HG03460 (cell line): Measurements from ENCODE around the gene BRMS1L.

Experiments used
- ATAC-seq: cut with Tn5 transposase; IDR thresholded peaks from one replicate; pipeline ENCODE4 v1.9.1; 2021; ENCODE audit not compliant: unreplicated experiment

The BRMS1L gene

DNA sequence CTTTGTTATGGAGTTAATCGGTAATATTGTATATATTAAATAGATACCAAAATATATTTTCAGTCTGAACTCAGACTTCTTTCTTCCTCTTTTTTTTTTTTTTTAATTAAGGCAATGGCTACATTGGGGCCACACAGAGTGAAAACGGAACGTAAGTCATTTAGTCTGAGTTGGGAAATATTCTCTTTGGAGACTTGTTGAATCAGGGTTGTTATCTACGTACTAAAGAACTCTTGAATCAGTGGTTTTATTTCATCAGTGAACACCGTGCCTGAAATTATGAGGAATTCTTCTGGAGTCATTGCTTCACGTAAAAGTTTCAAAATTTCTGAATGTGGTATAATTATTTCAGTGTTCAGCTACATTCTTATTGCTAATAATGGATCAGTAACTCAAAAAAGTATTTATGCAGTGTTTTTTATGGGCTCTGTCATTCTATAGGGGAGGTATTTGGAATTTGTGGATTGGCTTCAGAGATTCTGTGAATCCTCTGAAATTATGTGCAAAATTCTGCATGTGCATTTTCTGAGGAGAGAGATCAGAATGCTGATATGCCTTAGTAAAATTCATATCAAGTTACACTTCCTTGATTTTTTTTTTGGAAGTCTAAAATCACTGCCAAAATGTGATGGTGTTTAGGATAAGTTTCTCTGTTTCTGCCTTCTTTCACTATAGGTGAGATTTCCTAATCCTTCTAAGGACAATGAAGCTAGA is 39.6 kb downstream of the BRMS1L start:
- ATAC-seq, result no peak

DNA sequence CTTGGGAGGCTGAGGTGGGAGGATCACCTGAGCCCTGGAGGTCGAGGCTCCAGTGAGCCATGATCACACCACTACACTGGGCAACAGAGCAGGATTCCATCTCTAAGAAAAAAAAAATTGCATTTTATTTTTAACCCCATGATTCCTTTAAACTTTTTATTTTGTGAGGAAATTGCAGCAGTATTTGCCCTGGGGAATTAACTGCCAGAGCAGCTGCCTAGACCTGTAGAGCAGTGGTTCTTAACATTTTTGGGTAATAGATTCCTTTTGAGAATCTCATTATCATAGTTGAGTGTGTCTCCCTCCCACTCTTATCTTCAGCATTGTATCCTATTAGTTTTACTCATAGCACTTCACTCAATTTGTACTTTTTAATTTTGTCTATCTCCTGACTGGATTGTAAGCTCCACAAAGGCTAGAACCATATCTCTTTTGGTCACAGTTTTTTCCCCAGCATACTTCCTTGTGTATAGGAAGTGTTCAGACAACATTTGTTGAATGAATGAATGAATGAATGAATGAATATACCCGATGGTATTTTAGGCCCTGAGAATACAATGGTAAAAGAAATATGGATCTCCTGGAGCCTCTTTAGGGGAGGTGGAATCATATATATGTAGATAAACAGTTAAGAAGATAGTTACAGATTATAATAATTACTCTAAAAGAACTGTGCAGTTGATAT is 40.6 kb downstream of the BRMS1L start:
- no peak for ATAC-seq

DNA sequence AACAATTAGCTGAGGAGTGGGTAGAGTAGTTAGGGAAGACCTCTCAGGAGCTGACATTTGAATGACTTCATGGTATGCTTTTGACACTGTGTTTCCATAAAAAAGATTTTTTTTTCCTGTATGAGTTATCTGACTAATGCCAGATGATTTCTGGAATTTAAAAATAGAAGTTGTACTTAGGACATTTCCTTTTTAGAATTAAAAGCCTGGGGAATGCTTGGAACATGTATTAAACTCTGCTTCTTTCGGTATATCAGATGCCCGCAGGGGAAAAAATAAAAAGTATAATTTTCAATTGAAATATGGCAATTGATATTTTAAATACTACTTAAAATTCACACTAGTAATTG is 41.1 kb downstream of the BRMS1L start:
- ATAC-seq, result no peak

DNA sequence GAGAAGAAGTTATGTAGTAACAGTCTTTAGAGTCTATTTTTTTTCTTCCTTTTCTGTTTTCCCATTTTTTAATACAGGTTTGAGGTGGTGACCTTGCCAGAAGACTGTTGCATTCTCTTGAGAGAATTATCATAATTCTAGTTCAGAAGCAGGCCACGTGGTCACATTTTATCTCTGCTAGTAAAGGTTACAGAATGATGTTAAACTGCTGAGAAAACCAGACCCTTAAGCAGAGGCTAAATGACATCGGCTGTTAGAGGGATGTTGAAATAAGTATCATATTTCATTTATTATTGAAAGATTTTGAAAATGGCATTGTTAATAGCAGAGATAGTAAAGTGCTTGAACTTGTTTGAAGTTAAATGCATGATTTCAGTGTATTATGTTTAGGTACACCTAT is 49.2 kb downstream of the BRMS1L start:
- ATAC-seq, result no peak

DNA sequence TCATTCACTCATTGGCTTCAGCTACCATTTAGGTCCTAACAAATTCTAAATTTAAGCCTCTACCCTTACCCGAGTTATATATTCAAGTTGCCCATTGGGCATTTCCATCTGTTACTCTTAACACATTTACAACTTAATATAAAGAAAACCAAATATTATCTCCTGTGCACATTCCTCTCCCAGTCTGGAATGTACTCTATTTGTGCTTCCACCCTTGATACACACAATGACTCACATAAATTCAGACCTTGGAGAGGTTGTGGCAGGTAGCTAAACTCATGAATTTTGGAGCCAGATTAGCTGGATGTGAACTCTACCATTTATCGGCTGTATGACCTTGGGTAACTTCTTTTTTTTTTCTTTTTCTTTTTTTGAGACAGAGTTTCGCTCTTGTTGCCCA is 51.1 kb downstream of the BRMS1L start:
- no peak for ATAC-seq

DNA sequence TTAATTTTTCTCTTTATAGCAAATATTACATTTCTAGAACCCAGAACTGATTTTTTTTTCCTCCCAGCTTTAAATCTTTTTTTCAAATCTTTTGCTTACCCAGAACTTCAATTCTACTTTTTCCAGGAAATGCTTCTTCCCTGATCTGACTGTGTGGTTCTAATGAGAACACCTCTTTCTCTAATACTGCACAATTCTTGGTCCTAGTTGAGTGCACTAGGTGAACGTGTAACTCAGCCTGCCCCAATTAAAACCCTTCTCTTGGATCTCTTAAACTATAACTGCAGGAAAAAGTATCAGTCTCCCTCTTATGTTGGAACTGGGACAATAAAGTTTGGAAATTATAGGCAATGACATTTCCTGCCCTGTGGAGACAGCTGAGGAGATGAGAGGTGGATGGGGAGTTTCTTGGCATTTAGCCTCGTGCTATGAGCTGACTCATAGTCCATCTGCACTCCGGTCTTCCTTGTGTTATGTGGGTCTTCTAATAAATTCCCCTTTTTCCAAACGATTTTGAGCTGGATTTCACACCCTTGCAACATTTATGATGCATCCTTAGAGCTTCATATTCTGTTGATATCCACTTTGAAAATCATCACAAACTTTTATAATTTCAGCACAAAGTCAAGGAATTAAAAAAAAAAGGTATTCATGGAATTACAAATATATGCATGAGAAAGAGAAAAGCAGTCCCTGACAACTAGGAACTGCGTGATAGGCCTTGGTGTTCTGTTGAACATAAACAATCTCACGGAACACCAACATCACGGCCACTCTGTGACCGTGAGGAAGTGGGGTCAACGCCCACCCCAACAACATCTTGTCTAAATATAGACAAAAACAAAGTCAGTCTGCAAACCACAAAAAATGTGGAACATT is 52.4 kb downstream of the BRMS1L start:
- ATAC-seq, result no peak

DNA sequence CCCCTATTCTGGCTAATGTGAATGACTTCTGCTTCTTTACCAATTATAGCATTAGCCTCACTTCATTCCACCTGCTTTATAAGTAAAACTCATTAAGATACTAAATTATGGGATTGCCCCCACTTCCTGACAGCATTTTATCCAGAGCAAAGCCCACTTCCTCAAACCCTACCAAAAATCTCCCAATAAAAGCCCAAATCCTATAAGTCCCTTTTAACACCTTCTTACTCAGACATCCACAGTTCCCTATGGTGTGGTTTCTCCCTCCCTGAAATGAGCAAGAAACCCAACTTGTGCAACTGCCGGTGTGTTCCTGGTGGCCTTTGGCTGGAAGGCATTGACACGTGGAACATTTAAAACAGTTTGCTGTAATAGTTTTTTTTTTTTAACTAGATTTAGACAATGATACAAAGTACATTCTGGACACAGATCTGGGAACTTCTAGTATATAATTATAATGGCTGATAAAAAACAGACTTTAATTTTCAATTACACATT is 53.1 kb downstream of the BRMS1L start:
- no peak for ATAC-seq

DNA sequence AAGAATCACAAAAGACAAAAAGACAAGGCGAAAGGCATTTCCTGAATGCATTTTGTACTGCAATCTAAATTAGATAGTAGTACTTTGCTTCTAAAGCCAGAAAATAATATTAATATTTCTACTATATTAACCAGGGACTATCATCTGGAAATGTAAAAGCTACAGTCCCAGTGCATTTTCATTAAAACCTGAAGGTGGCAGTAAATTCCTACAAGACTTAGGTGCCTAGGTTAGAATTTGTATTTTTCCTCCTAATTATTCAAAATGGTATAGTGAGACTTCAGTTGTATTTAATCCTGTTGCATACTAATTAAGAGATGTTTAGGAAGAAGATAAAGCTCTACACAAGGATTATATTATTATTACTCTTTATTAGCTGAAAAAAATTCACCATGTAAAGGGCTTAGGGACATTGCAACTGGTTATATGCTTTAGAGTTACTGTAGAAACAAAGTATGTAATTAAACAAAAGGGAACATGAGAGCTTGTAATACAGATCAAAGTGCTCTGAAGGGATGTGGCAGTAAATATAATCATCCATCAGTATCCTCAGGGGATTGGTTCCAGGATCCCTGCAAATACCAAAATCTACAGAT is 53.6 kb downstream of the BRMS1L start:
- no peak for ATAC-seq

DNA sequence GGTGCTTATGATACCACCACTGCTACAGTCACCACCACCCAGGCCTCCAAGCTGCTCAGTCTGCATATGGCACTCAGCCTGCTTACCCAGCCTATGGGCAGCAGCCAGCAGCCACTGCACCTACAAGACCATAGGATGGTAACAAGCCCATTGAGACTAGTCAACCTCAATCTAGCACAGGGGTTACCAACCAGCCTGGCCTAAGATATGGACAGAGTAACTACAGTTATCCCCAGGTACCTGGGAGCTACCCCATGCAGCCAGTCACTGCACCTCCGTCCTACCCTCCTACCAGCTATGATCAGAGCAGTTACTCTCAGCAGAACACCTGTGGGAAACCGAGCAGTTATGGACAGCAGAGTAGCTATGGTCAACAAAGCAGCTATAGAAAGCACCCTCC is 55.1 kb downstream of the BRMS1L start:
- no peak for ATAC-seq

DNA sequence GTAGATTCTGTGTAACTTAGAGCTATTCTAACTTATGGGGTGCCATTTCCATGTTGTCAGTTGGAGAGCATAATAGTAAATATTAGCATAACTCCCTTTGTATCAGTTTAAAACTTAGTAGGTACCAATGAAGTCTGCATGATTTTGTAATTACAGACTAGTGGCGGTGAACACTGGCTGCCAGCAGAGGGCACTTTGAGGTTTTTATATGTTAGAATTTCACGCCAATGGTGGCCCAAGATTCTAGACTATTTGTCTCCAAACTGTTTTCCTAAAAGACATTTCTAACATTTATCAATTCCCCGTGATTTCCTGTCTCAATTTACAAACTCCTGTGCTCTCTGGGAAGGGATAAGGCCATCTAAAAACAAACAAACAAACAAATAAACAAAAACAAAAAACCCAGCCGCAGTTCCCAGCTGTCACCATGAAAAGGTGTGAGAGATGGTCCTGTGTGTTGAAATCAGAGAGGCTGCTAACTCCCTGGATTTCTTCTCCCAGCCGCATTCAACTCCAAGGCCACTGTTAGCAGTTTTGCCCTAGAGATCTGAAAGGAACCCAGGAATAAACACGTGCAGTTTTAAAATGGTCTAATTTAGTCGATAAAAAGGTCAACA is 57.6 kb downstream of the BRMS1L start:
- no peak for ATAC-seq

DNA sequence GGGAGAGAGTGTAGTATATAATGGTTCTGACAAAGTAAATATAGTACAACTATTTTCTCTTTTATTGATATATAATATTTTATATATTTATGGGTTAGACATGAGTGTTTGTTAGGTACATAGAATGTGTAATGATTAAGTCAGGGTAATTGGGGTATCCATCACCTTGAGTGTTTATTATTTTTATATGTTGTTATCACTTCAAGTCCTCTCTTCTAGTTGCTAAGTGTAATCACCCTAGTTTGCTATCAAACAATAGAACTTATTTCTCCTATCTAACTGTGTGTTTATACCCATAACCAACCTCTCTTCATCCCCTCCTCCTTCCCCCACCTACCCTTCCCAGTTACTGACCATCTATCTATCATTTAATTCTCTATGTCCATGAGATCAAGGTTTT is 64.2 kb downstream of the BRMS1L start:
- ATAC-seq, result no peak

DNA sequence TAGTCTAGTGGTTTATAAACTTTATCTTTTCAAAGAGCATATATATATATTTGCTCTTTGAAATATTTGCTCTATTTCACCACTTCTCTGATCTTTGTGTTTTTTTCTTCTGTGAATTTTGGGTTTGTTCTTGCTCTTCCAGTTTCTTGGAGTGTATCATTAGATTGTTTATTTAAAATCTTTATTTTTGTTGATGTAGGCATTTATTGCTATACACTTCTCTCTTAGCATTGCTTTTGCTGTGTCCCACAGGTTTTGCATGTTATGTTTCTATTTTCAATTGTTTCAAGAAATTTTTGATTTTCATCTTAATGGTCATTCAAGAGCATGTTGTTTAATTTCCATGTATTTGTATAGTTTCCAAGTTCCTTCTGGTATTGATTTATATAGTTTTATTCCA is 69.1 kb downstream of the BRMS1L start:
- no peak for ATAC-seq

DNA sequence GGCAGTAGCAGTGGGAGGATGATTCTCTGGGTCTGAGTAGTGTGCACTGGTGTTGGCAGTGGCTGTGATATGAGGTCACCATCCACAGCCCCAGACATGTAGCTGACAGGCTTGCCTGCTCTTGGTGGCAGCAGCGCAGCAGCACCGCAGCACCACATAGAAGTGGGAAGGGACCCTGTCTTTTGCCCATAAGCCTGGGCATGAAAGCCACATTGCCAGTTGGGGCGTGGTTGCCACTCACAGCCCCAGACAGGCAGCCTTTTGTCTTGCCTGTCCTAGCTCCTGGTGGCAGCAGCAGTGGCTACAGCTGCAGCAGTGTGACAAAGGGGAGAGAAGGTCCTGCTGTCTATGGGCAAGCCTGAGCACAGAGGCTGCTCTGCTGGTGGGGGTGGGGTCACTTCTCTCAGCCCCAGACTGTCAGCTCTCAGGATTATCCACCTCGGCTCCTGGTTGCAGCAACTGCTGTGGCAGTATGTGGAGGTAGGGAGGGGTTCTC is 71.5 kb downstream of the BRMS1L start:
- no peak for ATAC-seq

DNA sequence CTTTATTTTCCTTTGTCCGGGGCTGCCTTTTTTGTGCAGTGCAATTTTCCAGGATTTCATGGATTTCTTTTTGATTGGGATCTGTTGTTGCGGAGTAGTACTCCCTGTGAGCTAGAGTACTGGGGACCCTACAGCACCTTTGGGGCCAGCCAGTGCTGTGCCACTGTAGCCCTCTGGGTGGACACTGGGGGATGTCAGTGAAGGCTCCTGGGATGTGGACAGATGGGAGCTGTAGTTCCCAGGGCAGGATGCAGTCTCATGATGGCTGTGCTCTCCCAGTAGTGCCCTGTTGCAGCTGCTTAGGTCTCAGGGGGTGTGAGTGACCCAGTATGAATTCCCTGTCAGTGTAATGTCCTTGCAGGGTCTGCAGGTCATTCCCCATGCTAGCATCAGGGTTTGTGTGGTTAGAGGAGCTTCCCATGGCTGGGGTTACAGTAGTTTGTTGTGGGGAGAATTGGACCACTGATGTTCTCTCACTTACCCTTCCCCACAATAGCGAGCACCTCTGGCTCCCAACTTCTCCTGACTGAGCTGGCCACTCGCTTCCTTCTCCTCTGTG is 72.2 kb downstream of the BRMS1L start:
- no peak for ATAC-seq

DNA sequence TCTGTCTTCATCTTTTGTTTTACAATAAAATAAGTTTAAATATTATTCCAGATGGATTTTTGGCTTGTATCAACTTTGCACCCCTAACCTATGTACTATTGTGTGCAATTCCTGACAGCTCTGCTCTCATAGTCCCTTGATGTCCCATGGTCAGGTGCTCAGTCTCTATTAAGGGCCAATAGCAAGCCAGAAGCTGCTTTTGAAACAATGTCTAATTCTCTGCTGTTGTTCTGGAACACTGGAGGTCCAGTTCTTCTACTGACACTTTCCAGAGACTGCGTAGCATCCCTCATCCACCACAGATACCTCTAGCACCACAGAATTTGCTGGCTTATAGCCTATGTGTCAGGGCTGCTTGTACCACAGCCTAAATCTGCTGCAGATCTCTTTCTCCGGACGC is 74.6 kb downstream of the BRMS1L start:
- no peak for ATAC-seq

DNA sequence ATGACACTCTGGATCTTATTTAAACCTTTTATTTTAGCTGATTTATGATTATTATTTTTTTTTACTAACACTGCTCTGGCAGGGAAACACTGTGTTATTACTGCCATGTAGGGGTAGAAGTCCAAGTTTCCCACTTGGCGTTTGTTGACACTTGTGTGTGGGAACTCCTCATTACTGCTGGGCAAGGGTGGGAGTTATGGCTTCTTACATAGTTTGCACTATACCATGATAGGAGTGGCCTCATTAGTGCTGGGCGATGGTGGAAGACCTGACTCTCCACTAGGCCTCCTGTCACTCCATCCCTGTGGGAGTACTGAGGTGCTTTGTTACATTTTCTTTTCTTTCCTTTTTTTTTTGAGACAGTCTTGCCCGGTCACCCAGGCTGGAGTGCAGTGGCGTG is 83.5 kb downstream of the BRMS1L start:
- no peak for ATAC-seq

DNA sequence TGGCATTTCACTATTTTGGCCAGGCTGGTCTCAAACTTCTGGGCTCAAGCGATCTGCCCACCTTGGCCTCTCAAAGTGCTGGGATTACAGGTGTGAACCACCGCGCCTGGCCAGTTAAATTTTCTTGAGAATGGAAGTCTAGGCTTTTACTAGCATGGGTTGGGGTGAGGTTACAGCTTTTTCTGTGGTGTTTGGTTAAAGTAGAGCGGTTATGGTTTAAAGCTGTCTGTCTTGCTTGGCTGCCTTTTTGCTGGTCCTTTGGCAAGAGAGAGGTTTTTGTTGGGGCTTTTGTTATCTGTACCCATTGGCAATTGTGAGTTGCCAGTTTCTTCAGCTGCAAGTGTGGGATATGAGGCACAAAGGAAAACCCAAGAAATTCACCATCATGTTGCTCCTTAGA is 84.1 kb downstream of the BRMS1L start:
- ATAC-seq, result no peak

DNA sequence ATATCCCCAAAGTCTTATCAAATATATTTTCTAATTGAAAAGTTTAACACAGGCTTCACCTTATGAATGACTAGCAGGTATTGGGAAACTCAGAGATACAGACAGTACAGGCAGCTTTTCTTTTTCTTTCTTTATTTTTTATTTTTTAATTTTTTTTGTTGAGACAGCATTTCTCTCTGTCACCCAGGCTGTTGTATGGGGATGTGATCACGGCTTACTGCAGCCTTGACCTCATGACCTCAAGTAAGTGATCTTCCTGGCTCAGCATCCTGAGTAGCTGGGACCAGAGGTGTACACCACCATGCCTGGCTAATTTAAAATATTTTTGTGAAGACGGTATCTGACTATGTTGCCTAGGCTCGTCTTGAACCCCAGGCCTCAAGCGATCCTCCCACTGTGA is 85.0 kb downstream of the BRMS1L start:
- ATAC-seq, result no peak

DNA sequence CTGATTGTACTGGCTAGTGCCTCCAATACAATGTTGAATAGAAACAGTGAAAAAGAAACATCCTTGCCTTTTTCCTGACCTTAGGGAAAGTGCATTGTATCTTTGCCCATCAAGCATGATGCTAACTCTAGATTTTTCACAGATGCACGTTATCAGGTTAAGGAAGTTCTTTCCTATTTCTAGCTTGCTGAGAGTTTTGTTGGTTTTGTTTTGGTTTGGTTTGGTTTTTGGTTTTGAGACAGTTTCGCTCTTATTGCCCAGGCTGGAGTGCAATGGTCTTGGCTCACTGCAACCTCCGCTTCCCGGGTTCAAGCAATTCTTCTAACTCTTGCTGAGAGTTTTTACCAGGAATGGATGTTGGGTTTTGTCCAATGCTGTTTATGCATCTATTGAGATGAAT is 89.0 kb downstream of the BRMS1L start:
- ATAC-seq, result no peak

DNA sequence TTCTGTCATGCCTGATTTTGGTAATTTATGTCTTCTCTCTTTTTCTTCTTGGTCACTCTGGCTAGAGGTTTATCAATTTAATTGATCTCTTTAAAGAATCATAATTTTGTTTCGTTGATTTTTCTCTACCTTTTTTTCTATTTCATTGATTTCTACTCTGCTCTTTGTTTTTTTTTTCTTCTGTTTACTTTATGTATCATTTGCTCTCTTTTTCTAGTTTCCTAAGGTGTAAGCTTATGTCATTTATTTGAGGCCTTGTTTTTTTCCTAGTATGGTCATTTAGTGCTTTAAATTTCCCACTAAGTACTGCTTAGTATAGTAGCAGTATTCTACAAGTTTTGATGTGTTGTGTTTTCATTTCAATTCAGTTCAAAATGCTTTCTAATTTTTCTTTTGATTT is 89.6 kb downstream of the BRMS1L start:
- no peak for ATAC-seq
